Lower lobe of right lung (tissue), 2 donors: ENCODE measurements around the gene NRXN3. TPM values are rescaled to one million over a fixed set of nuclear protein-coding genes. Genes with fewer than 3 reads are reported as not detected.

Experiments
- ATAC-seq, 2 donors: fragments of 200-7000 bp; cut with Tn5 transposase; one replicate each; pipeline ENCODE4 v1.9.1; 2020 to 2022; ENCODE audit warnings: mild to moderate bottlenecking in 2 of 2, moderate library complexity in 2 of 2
- DNase-seq: peaks from one replicate; pipeline ENCODE4 v3.0.0-alpha.2; 2020
- H3K27ac ChIP-seq: fragments of 200-600 bp; one replicate; pipeline ENCODE4 v1.8.0; 2022
- H3K27me3 ChIP-seq: fragments of 200-600 bp; one replicate; pipeline ENCODE4 v1.8.0; 2022; ENCODE audit warnings: low read depth
- H3K36me3 ChIP-seq: fragments of 200-600 bp; one replicate; pipeline ENCODE4 v1.8.0; 2022; ENCODE audit warnings: mild to moderate bottlenecking
- H3K4me1 ChIP-seq: fragments of 200-600 bp; one replicate; pipeline ENCODE4 v1.8.0; 2022
- H3K4me3 ChIP-seq: fragments of 200-600 bp; one replicate; pipeline ENCODE4 v1.8.0; 2022; ENCODE audit warnings: mild to moderate bottlenecking
- H3K9me3 ChIP-seq: fragments of 200-600 bp; one replicate; pipeline ENCODE4 v1.8.0; 2022
- CTCF ChIP-seq: fragments of 200-600 bp; IDR thresholded peaks from one replicate; pipeline ENCODE4 v1.8.0; 2022; ENCODE audit warnings: antibody characterized with exemption, mild to moderate bottlenecking
- intact Hi-C: fragments of 100-400 bp; cut with DNase I; formaldehyde crosslinking; loops from one replicate; pipeline ENCODE4 v1.11.0; 2022
- total RNA-seq: library from RNA; stranded (reverse); fragmentation: NEBNext Ultra II Directional; extraction: Animal tissue kit (Norgen Biotek cat#: 25700); gene quantifications from one replicate; pipeline ENCODE4 v1.2.1, GENCODE V29; 2021
- donor health status: DM: no; HTN: yes; CAD: no; lungs with severe emphysema.

Gene NRXN3
- total RNA-seq, 1 donor from 2014 or later, result 9.0 TPM

GRCh38 chr14:78501909-78502308, 331.7 kb downstream of the NRXN3 start:
- Histone ChIP-seq H3K9me3 (peaks cover 6% of the 10 kb centered on the region), H3K4me1 (no peaks in the 10 kb centered on the region), H3K4me3 (no peak overlapping the region), H3K36me3 (no peaks in the 10 kb centered on the region), H3K27ac (no peak overlapping the region), H3K27me3 (no peaks in the 10 kb centered on the region)
- ATAC-seq (no peak), DNase-seq (no peak)
- TF ChIP-seq CTCF, result no peak
- intact Hi-C loops, result no loop called here

GRCh38 chr14:78508023-78508422, 337.9 kb downstream of the NRXN3 start:
- Histone ChIP-seq H3K4me1 (no peaks in the 10 kb centered on the region), H3K9me3 (no peaks in the 10 kb centered on the region), H3K36me3 (no peaks in the 10 kb centered on the region), H3K27ac (no peak overlapping the region), H3K4me3 (no peak overlapping the region), H3K27me3 (no peaks in the 10 kb centered on the region)
- intact Hi-C loops, result no loop called here
- no peak for ATAC-seq
- no peak for DNase-seq
- no peak for TF ChIP-seq CTCF

- no peak for TF ChIP-seq CTCF
- intact Hi-C loops, result no loop called here
- no peak overlapping the region for H3K4me3 ChIP-seq
- H3K36me3 ChIP-seq, result no peaks in the 10 kb centered on the region
- no peaks in the 10 kb centered on the region for H3K4me1 ChIP-seq
- no peak overlapping the region for H3K27ac ChIP-seq
- no peaks in the 10 kb centered on the region for H3K9me3 ChIP-seq
- DNase-seq, result no peak
- ATAC-seq, result no peak
- no peaks in the 10 kb centered on the region for H3K27me3 ChIP-seq
Measured at GRCh38 chr14:78509516-78509915, 339.3 kb downstream of the NRXN3 start.

- intact Hi-C loops, result no loop called here
- ATAC-seq, result no peak
Measured at GRCh38 chr14:78512021-78512420, 341.8 kb downstream of the NRXN3 start.

GRCh38 chr14:78519863-78520262, 349.7 kb downstream of the NRXN3 start:
- intact Hi-C loops, result no loop called here
- Histone ChIP-seq H3K9me3 (no peaks in the 10 kb centered on the region), H3K36me3 (no peaks in the 10 kb centered on the region), H3K27me3 (no peaks in the 10 kb centered on the region), H3K4me1 (no peaks in the 10 kb centered on the region), H3K27ac (no peak overlapping the region), H3K4me3 (no peak overlapping the region)
- DNase-seq, result no peak
- ATAC-seq, result no peak
- no peak for TF ChIP-seq CTCF

More at GRCh38 chr14:78512021-78512420, 341.8 kb downstream of the NRXN3 start:
- no peak for TF ChIP-seq CTCF
- no peak for DNase-seq
- Histone ChIP-seq H3K4me3 (no peak overlapping the region), H3K4me1 (no peaks in the 10 kb centered on the region), H3K27ac (no peak overlapping the region), H3K9me3 (no peaks in the 10 kb centered on the region), H3K36me3 (no peaks in the 10 kb centered on the region), H3K27me3 (no peaks in the 10 kb centered on the region)

GRCh38 chr14:78524196-78524595, 354.0 kb downstream of the NRXN3 start:
- intact Hi-C loops, result no loop called here
- DNase-seq, result no peak
- ATAC-seq, result no peak
- H3K9me3 ChIP-seq, result no peaks in the 10 kb centered on the region
- no peaks in the 10 kb centered on the region for H3K36me3 ChIP-seq
- no peak overlapping the region for H3K27ac ChIP-seq
- no peak overlapping the region for H3K4me3 ChIP-seq
- H3K27me3 ChIP-seq, result no peaks in the 10 kb centered on the region
- no peak for TF ChIP-seq CTCF
- no peaks in the 10 kb centered on the region for H3K4me1 ChIP-seq
